KMS-11 (cell line): ENCODE measurements around the gene ATOH7.
A peak's percentile ranks its signal among the peaks of the same experiment; 100 is the strongest.

Experiments used
- H2AFZ ChIP-seq: fragments of 200-600 bp; sonication (generic); 2 replicates; pipeline ENCODE4 v1.6.1; 2016; ENCODE audit warnings: antibody characterized with exemption, mixed run types, low read depth
- H3K27ac ChIP-seq: fragments of 200-600 bp; sonication (generic); 2 replicates; pipeline ENCODE4 v1.6.1; 2016; ENCODE audit warnings: mild to moderate bottlenecking, mixed run types
- H3K27me3 ChIP-seq: fragments of 200-600 bp; sonication (generic); 2 replicates; pipeline ENCODE4 v1.6.1; 2017; ENCODE audit warnings: mild to moderate bottlenecking, low read depth, mixed run types, moderate library complexity; ENCODE audit not compliant: insufficient read depth
- H3K36me3 ChIP-seq: fragments of 200-600 bp; sonication (generic); 2 replicates; pipeline ENCODE4 v1.6.1; 2017; ENCODE audit warnings: mild to moderate bottlenecking, mixed run types; ENCODE audit not compliant: insufficient read depth
- H3K4me1 ChIP-seq: fragments of 200-600 bp; sonication (generic); 2 replicates; pipeline ENCODE4 v1.6.1; 2016; ENCODE audit warnings: mild to moderate bottlenecking, low read depth, mixed run types; ENCODE audit not compliant: poor library complexity, severe bottlenecking
- H3K4me2 ChIP-seq: fragments of 200-600 bp; sonication (generic); 2 replicates; pipeline ENCODE4 v1.7.0; 2016; ENCODE audit warnings: mild to moderate bottlenecking, mixed run types
- H3K4me3 ChIP-seq: fragments of 200-600 bp; sonication (generic); IDR thresholded peaks from 2 replicates; pipeline ENCODE4 v1.6.1; 2017; ENCODE audit warnings: low read depth, low read length, mixed read lengths; ENCODE audit not compliant: insufficient read depth
- H3K79me2 ChIP-seq: fragments of 200-600 bp; sonication (generic); 2 replicates; pipeline ENCODE4 v1.6.1; 2016; ENCODE audit warnings: low read depth, mixed run types; ENCODE audit not compliant: insufficient read depth
- H3K9ac ChIP-seq: fragments of 200-600 bp; sonication (generic); 2 replicates; pipeline ENCODE4 v1.6.1; 2016; ENCODE audit warnings: mild to moderate bottlenecking, mixed run types
- H4K20me1 ChIP-seq: fragments of 200-600 bp; sonication (generic); 2 replicates; pipeline ENCODE4 v1.6.1; 2016; ENCODE audit warnings: mild to moderate bottlenecking, mixed run types; ENCODE audit not compliant: insufficient read depth
- CTCF ChIP-seq: fragments of 200-600 bp; sonication (generic); conservative IDR thresholded peaks from 2 replicates; pipeline ENCODE4 v1.6.1; 2017; ENCODE audit warnings: low read depth, mild to moderate bottlenecking, antibody characterized with exemption, low read length, moderate library complexity, mixed read lengths

Gene ATOH7

DNA sequence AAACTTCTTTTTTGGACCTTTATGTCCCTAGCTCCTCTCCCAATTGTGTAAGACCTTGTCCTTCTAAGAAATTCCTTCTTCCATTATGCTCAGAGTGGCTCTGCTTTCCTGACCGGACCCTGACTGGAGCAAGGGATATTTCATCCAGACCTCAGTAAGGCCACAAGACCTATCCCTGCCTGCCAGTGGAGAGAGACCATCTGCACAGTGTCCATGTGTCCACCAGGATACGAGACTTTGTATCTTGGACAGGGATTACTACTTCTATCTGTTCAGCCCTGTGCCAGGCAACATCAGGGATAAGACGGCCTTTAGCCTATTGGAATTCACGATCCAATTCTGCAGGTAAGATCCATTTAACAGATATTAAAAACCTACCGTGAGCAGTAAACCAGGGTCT is 7.2 kb upstream of the ATOH7 start:
- peak overlapping the region; percentile 47; the same call in 1 of the 2 replicates for H3K27ac ChIP-seq
- H3K4me2 ChIP-seq: peak overlapping the region; percentile 53
- H3K4me3 ChIP-seq: no peak overlapping the region
- H3K4me1 ChIP-seq: peaks cover 16% of the 10 kb centered on the region
- H3K27me3 ChIP-seq: no peaks in the 10 kb centered on the region
- H4K20me1 ChIP-seq: no peaks in the 10 kb centered on the region
- H2AFZ ChIP-seq: peak overlapping the region; percentile 73
- no peak overlapping the region; the same call in 1 of the 2 replicates for H3K9ac ChIP-seq
- no peaks in the 10 kb centered on the region for H3K36me3 ChIP-seq
- TF ChIP-seq CTCF: no peak
- H3K79me2 ChIP-seq: no peaks in the 10 kb centered on the region

DNA sequence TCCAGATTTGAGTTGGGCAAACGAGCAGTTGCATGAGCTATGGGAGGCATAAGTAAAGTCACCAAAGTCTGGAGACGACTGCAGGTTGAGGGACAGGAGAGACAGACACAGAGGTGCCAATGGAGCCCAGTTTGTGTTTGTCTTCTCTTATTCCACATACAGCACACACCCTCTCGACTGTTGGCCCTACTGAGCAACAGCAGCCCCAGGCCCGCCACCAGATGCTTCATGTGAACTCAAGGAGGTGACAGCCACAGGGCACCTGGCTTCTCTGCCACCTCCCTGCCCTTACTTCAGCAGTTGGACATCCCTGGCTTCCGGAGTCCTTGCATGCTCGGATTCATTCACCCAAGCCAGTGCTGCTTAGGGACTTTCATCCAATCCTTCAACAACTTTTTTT is 6.5 kb upstream of the ATOH7 start:
- no peak overlapping the region for H3K9ac ChIP-seq
- H3K27ac ChIP-seq: no peak overlapping the region
- no peaks in the 10 kb centered on the region for H3K27me3 ChIP-seq
- TF ChIP-seq CTCF: no peak
- H2AFZ ChIP-seq: no peak overlapping the region
- no peak overlapping the region for H3K4me3 ChIP-seq
- no peaks in the 10 kb centered on the region for H4K20me1 ChIP-seq
- no peaks in the 10 kb centered on the region for H3K79me2 ChIP-seq
- peaks cover 16% of the 10 kb centered on the region for H3K4me1 ChIP-seq
- H3K36me3 ChIP-seq: no peaks in the 10 kb centered on the region
- no peak overlapping the region for H3K4me2 ChIP-seq

DNA sequence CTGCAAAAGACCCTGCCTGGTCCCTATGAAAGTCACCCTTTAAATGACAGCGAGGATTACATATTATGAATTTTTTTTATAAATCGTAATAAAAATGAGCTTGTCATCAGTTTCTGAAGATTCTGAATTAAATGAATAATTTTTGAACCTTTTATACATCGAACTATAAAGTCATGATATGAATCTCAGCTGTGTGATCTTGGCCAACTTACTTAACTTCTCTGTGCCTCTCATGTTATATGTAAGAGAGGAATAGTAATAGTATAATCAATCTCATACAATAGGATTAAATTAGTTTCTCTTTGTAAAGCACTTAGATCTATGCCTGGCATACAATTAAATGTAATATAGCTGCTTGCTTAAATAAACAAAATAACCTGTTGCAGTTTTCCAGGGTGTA is 5.3 kb upstream of the ATOH7 start:
- no peak overlapping the region for H3K4me2 ChIP-seq
- no peak overlapping the region for H3K4me3 ChIP-seq
- H3K9ac ChIP-seq: no peak overlapping the region
- H3K27me3 ChIP-seq: no peaks in the 10 kb centered on the region
- peaks cover 16% of the 10 kb centered on the region for H3K4me1 ChIP-seq
- H3K27ac ChIP-seq: no peak overlapping the region
- no peak for TF ChIP-seq CTCF
- no peaks in the 10 kb centered on the region for H3K36me3 ChIP-seq
- no peaks in the 10 kb centered on the region for H4K20me1 ChIP-seq
- no peaks in the 10 kb centered on the region for H3K79me2 ChIP-seq
- no peak overlapping the region for H2AFZ ChIP-seq

DNA sequence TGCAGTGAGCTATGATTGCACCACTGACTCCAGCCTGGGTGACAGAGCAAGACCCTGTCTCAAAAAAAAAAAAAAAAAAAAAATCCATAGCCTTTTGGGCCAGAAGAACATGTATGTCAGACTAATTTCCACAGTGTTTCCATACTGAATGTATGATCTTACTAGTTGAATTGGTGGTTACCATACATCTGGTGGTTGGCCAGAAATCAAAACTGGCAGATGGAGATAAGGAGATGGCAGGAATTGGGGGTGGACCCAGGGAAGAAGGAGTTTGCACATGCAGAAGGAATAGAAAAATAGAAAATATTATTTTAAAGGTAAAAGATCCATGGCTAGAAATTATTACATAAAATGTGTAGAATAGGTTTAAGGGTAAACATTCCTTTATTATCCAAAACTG is 3.7 kb upstream of the ATOH7 start:
- H3K27me3 ChIP-seq: no peaks in the 10 kb centered on the region
- no peak overlapping the region for H3K4me3 ChIP-seq
- no peaks in the 10 kb centered on the region for H4K20me1 ChIP-seq
- H3K79me2 ChIP-seq: no peaks in the 10 kb centered on the region
- H3K9ac ChIP-seq: no peak overlapping the region
- no peak overlapping the region for H2AFZ ChIP-seq
- no peak overlapping the region for H3K4me2 ChIP-seq
- TF ChIP-seq CTCF: no peak
- no peaks in the 10 kb centered on the region for H3K36me3 ChIP-seq
- H3K27ac ChIP-seq: no peak overlapping the region
- peaks cover 22% of the 10 kb centered on the region for H3K4me1 ChIP-seq
